IMR-90 (cell line): ENCODE measurements around the gene ALPK3. TPM values are rescaled to one million over a fixed set of nuclear protein-coding genes. Genes with fewer than 3 reads are reported as not detected.

ENCODE experiments used
- ATAC-seq: fragments of 200-7000 bp; cut with Tn5 transposase; 2 replicates; pipeline ENCODE4 v1.9.1; 2020; ENCODE audit warnings: low read depth, mild to moderate bottlenecking, moderate library complexity
- BruUV-seq: library from RNA; stranded (reverse); fragments of 400-500 nt; replicated peaks from 2 replicates; lab custom pipeline; 2021; lab: Mats Ljungman, UMichigan
- CTCF ChIA-PET: fragments of 300-600 bp; formaldehyde crosslinking; extraction: SDS; loops from one replicate; lab custom pipeline; 2021; ENCODE audit warnings: antibody characterized with exemption; lab: Yijun Ruan, JAX
- POLR2A ChIA-PET: fragments of 300-600 bp; sonication (Branson Sonifier 250); formaldehyde crosslinking; loops from one replicate; lab custom pipeline; 2022; ENCODE audit warnings: antibody characterized with exemption; ENCODE audit not compliant: unreplicated experiment; lab: Charles Lee
- DNase-seq: peaks from one replicate; pipeline ENCODE4 v3.0.0; 2013
- H2AFZ ChIP-seq: replicated peaks from 2 replicates; pipeline ENCODE3; 2013; ENCODE audit warnings: low read length, mild to moderate bottlenecking; ENCODE audit not compliant: poor library complexity
- H2AK5ac ChIP-seq: 2 replicates; pipeline ENCODE4 v1.6.1; 2013; ENCODE audit warnings: low read depth, low read length, inconsistent platforms
- H2AK9ac ChIP-seq: replicated peaks from 2 replicates; pipeline ENCODE3; 2013; ENCODE audit warnings: mild to moderate bottlenecking, low read depth, low read length, moderate library complexity; ENCODE audit not compliant: poor library complexity
- H2BK120ac ChIP-seq: 2 replicates; pipeline ENCODE4 v1.6.1; 2013; ENCODE audit warnings: low read depth, low read length, inconsistent platforms
- H2BK15ac ChIP-seq: 3 replicates; pipeline ENCODE4 v1.6.1; 2013; ENCODE audit warnings: low read depth, low read length, inconsistent platforms
- H2BK20ac ChIP-seq: 2 replicates; pipeline ENCODE4 v1.6.1; 2013; ENCODE audit warnings: low read depth, mild to moderate bottlenecking, inconsistent platforms, low read length, moderate library complexity
- H2BK5ac ChIP-seq: 2 replicates; pipeline ENCODE4 v1.6.1; 2013; ENCODE audit warnings: mild to moderate bottlenecking, low read depth, low read length, inconsistent platforms; ENCODE audit not compliant: poor library complexity, severe bottlenecking
- H3K14ac ChIP-seq: replicated peaks from 2 replicates; pipeline ENCODE4 v1.6.1; 2013; ENCODE audit warnings: low read depth, low read length, inconsistent platforms
- H3K18ac ChIP-seq: 2 replicates; pipeline ENCODE4 v1.6.1; 2013; ENCODE audit warnings: low read depth, low read length, control low read depth
- H3K23ac ChIP-seq: 2 replicates; pipeline ENCODE4 v1.6.1; 2013; ENCODE audit warnings: low read depth, low read length, inconsistent platforms
- H3K27ac ChIP-seq: 2 replicates; pipeline ENCODE4 v1.5.1; 2013; ENCODE audit warnings: mild to moderate bottlenecking, control low read depth, low read length; ENCODE audit not compliant: insufficient read depth
- H3K27me3 ChIP-seq: 2 replicates; pipeline ENCODE4 v1.6.1; 2013; ENCODE audit warnings: low read length; ENCODE audit not compliant: control insufficient read depth, insufficient read depth
- H3K36me3 ChIP-seq: 2 replicates; pipeline ENCODE4 v1.6.1; 2013; ENCODE audit warnings: low read length, mixed read lengths; ENCODE audit not compliant: control insufficient read depth, insufficient read depth
- H3K4ac ChIP-seq: 2 replicates; pipeline ENCODE4 v1.6.1; 2013; ENCODE audit warnings: low read depth, low read length, inconsistent platforms
- H3K4me1 ChIP-seq: 2 replicates; pipeline ENCODE4 v1.6.1; 2013; ENCODE audit warnings: low read length, mixed read lengths; ENCODE audit not compliant: control insufficient read depth, insufficient read depth
- H3K4me2 ChIP-seq: 2 replicates; pipeline ENCODE4 v1.6.1; 2013; ENCODE audit warnings: low read depth, mild to moderate bottlenecking, control low read depth, low read length, moderate library complexity
- H3K4me3 ChIP-seq: 2 replicates; pipeline ENCODE4 v1.5.1; 2013; ENCODE audit warnings: low read depth, mild to moderate bottlenecking, control low read depth, low read length, moderate library complexity; ENCODE audit not compliant: insufficient read depth
- H3K56ac ChIP-seq: 2 replicates; pipeline ENCODE4 v1.6.1; 2013; ENCODE audit warnings: low read length, inconsistent platforms; ENCODE audit not compliant: insufficient read depth; ENCODE audit errors: extremely low read depth
- H3K79me1 ChIP-seq, 2 experiments: 2 replicates each; pipeline ENCODE4 v1.6.1; 2013; ENCODE audit warnings: low read length in 2 of 2, inconsistent platforms in 1 of 2, low read depth in 1 of 2
- H3K9ac ChIP-seq: 2 replicates; pipeline ENCODE4 v1.6.1; 2013; ENCODE audit warnings: low read depth, low read length, control low read depth
- H3K9me1 ChIP-seq: 2 replicates; pipeline ENCODE4 v1.6.1; 2013; ENCODE audit warnings: low read length, inconsistent platforms; ENCODE audit not compliant: insufficient read depth
- H3K9me3 ChIP-seq: 2 replicates; pipeline ENCODE4 v1.6.1; 2013; ENCODE audit warnings: low read length; ENCODE audit not compliant: control insufficient read depth, insufficient read depth
- H4K20me1 ChIP-seq: 2 replicates; pipeline ENCODE4 v1.6.1; 2013; ENCODE audit warnings: low read length, inconsistent platforms; ENCODE audit not compliant: insufficient read depth
- H4K5ac ChIP-seq: 2 replicates; pipeline ENCODE4 v1.6.1; 2013; ENCODE audit warnings: mild to moderate bottlenecking, low read depth, low read length, control low read depth
- H4K8ac ChIP-seq, 2 experiments: 2 replicates each; pipeline ENCODE4 v1.6.1; 2013; ENCODE audit warnings: low read depth in 2 of 2, low read length in 2 of 2, control low read depth in 1 of 2, inconsistent platforms in 1 of 2
- H4K91ac ChIP-seq: 2 replicates; pipeline ENCODE4 v1.6.1; 2013; ENCODE audit warnings: low read depth, low read length, inconsistent platforms; ENCODE audit not compliant: insufficient read depth
- BHLHE40 ChIP-seq: fragments of 150-350 bp; IDR thresholded peaks from 2 replicates; pipeline ENCODE4 v1.6.1; 2016; ENCODE audit warnings: mild to moderate bottlenecking, low read depth, low read length
- CEBPB ChIP-seq: IDR thresholded peaks from 2 replicates; pipeline ENCODE4 v1.6.1; 2012; ENCODE audit warnings: low read depth, low read length, improper control_type of control experiment
- CHD1 ChIP-seq: IDR thresholded peaks from 2 replicates; pipeline ENCODE4 v1.6.1; 2012; ENCODE audit warnings: low read depth, low read length, improper control_type of control experiment
- FOS ChIP-seq: fragments of 150-350 bp; IDR thresholded peaks from 2 replicates; pipeline ENCODE4 v1.6.1; 2016; ENCODE audit warnings: low read depth, low read length
- MAFK ChIP-seq: IDR thresholded peaks from 2 replicates; pipeline ENCODE4 v1.6.1; 2012; ENCODE audit warnings: low read depth, low read length, improper control_type of control experiment
- MAZ ChIP-seq: IDR thresholded peaks from 2 replicates; pipeline ENCODE4 v1.6.1; 2012; ENCODE audit warnings: low read depth, mild to moderate bottlenecking, low read length, improper control_type of control experiment, moderate library complexity, borderline replicate concordance
- NFE2L2 ChIP-seq: fragments of 150-350 bp; IDR thresholded peaks from 2 replicates; pipeline ENCODE4 v1.6.1; 2016; ENCODE audit warnings: low read depth, mild to moderate bottlenecking, low read length
- POLR2A ChIP-seq: IDR thresholded peaks from 2 replicates; pipeline ENCODE4 v1.6.1; 2012; ENCODE audit warnings: mild to moderate bottlenecking, low read depth, low read length
- RAD21 ChIP-seq: IDR thresholded peaks from 2 replicates; pipeline ENCODE4 v1.6.1; 2012; ENCODE audit warnings: low read length, improper control_type of control experiment
- RCOR1 ChIP-seq: IDR thresholded peaks from 2 replicates; pipeline ENCODE4 v1.6.1; 2012; ENCODE audit warnings: mild to moderate bottlenecking, low read length, improper control_type of control experiment; ENCODE audit not compliant: insufficient replicate concordance
- RFX5 ChIP-seq: IDR thresholded peaks from 2 replicates; pipeline ENCODE4 v1.8.0; 2012; ENCODE audit warnings: low read depth, mild to moderate bottlenecking, low read length, moderate library complexity
- SMC3 ChIP-seq: fragments of 150-350 bp; IDR thresholded peaks from 2 replicates; pipeline ENCODE4 v1.6.1; 2016; ENCODE audit warnings: low read depth, mild to moderate bottlenecking, antibody characterized with exemption, low read length, moderate library complexity
- WGBS, 2 experiments: methylation state at CpG; one replicate each; pipeline versions ENCODE4 v1.1.5 to v1.1.7; 2013; ENCODE audit warnings: missing lambda C conversion rate in 2 of 2; ENCODE audit not compliant: insufficient read length in 1 of 2; ENCODE audit errors: extremely low coverage in 2 of 2; 5-methylcytosine and 5-hydroxymethylcytosine counted together
- dilution Hi-C: fragments of 300-500 bp; cut with HindIII; formaldehyde crosslinking; loops from one replicate; pipeline ENCODE4 v1.14.3; 2018; ENCODE audit warnings: low sequenced_read_pairs; ENCODE audit not compliant: unreplicated experiment
- in situ Hi-C: fragments of 300-500 bp; cut with MboI; formaldehyde crosslinking; loops from 3 replicates; pipeline ENCODE4 v1.14.3; 2019; ENCODE audit warnings: low sequenced_read_pairs, inconsistent platforms, mixed read lengths
- intact Hi-C: fragments of 100-400 bp; cut with micrococcal nuclease; formaldehyde crosslinking; loops from 2 replicates; pipeline ENCODE4 v1.10.0; 2022
- polyA plus RNA-seq, 3 experiments: library from polyadenylated mRNA; depleted of rRNA; stranded (reverse); fragments of >200 nt; gene quantifications; 2 replicates each; pipeline ENCODE4 v1.2.3, GENCODE V29; 2012; ENCODE audit warnings: low replicate concordance in 1 of 3
- total RNA-seq: library from RNA; depleted of rRNA; stranded (reverse); fragments of >200 nt; gene quantifications from 2 replicates; pipeline ENCODE4 v1.2.3, GENCODE V29; 2012
- TF ChIP-seq, protein P1 (sequence below): fragments of 150-350 bp; IDR thresholded peaks from 2 replicates; pipeline ENCODE4 v1.6.1; 2017; ENCODE audit warnings: mild to moderate bottlenecking, antibody characterized with exemption, low read length, low read depth
- TF ChIP-seq, protein P2 (sequence below): fragments of 150-350 bp; IDR thresholded peaks from 2 replicates; pipeline ENCODE4 v1.6.1; 2016; ENCODE audit warnings: low read depth, mild to moderate bottlenecking, low read length, moderate library complexity, borderline replicate concordance
- TF ChIP-seq, protein P3 (sequence below): conservative IDR thresholded peaks from 2 replicates; pipeline ENCODE4 v1.5.1; 2012; ENCODE audit warnings: mild to moderate bottlenecking, low read depth, low read length, improper control_type of control experiment

ALPK3 gene
- total and polyA plus RNA-seq, 2 of the 4 experiments (the other 2 are of a cell fraction): under 0.01 to 0.26 TPM

DNA sequence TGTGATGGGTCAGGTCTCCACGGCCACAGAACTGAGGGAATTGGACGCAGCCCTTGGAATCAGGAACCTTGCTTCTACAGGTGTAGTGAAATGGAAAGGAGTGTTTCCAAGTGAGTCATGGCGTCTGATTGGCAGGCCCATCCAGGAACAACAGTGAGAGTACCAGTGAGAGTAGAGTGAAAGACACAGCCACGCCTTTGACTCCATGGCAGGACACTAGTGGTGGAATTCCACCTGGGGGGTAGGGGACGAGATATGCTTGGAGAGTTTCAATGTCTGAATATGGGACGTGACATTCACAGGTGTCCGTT is 64.3 kb downstream of the ALPK3 start:
- no TSS peak for BruUV-seq

More for the DNA sequence above, 64.3 kb downstream of the ALPK3 start:
- Histone ChIP-seq H3K4ac (no peak overlapping the region), H3K36me3 (no peaks in the 10 kb centered on the region), H4K8ac (no peak overlapping the region), H2BK15ac (no peak overlapping the region), H3K9ac (no peak overlapping the region), H3K4me2 (no peak overlapping the region), H3K4me3 (no peak overlapping the region), H3K9me1 (no peaks in the 10 kb centered on the region), H4K91ac (no peak overlapping the region), H3K4me1 (no peaks in the 10 kb centered on the region), H3K79me1 (no peaks in the 10 kb centered on the region), H4K20me1 (no peaks in the 10 kb centered on the region), H3K56ac (no peak overlapping the region), H3K27me3 (peaks cover 26% of the 10 kb centered on the region), H3K18ac (no peak overlapping the region), H2BK120ac (no peak overlapping the region), H2AFZ (no peak overlapping the region), H3K14ac (no peak overlapping the region), H3K23ac (no peak overlapping the region), H2BK5ac (no peak overlapping the region), H2AK5ac (no peak overlapping the region), H3K9me3 (no peaks in the 10 kb centered on the region), H2BK20ac (no peak overlapping the region), H3K27ac (no peak overlapping the region), H2AK9ac (no peak overlapping the region), H4K5ac (no peak overlapping the region)
- TF ChIP-seq, protein P1, sequence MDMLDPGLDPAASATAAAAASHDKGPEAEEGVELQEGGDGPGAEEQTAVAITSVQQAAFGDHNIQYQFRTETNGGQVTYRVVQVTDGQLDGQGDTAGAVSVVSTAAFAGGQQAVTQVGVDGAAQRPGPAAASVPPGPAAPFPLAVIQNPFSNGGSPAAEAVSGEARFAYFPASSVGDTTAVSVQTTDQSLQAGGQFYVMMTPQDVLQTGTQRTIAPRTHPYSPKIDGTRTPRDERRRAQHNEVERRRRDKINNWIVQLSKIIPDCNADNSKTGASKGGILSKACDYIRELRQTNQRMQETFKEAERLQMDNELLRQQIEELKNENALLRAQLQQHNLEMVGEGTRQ: no peak
- TF ChIP-seq RAD21 (no peak), RCOR1 (no peak), BHLHE40 (no peak), FOS (no peak), CEBPB (no peak), MAFK (no peak), SMC3 (no peak), RFX5 (no peak), POLR2A (no peak), NFE2L2 (no peak), MAZ (no peak), CHD1 (no peak)
- TF ChIP-seq, protein P2, sequence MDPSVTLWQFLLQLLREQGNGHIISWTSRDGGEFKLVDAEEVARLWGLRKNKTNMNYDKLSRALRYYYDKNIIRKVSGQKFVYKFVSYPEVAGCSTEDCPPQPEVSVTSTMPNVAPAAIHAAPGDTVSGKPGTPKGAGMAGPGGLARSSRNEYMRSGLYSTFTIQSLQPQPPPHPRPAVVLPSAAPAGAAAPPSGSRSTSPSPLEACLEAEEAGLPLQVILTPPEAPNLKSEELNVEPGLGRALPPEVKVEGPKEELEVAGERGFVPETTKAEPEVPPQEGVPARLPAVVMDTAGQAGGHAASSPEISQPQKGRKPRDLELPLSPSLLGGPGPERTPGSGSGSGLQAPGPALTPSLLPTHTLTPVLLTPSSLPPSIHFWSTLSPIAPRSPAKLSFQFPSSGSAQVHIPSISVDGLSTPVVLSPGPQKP: no peak
- TF ChIP-seq, protein P3, sequence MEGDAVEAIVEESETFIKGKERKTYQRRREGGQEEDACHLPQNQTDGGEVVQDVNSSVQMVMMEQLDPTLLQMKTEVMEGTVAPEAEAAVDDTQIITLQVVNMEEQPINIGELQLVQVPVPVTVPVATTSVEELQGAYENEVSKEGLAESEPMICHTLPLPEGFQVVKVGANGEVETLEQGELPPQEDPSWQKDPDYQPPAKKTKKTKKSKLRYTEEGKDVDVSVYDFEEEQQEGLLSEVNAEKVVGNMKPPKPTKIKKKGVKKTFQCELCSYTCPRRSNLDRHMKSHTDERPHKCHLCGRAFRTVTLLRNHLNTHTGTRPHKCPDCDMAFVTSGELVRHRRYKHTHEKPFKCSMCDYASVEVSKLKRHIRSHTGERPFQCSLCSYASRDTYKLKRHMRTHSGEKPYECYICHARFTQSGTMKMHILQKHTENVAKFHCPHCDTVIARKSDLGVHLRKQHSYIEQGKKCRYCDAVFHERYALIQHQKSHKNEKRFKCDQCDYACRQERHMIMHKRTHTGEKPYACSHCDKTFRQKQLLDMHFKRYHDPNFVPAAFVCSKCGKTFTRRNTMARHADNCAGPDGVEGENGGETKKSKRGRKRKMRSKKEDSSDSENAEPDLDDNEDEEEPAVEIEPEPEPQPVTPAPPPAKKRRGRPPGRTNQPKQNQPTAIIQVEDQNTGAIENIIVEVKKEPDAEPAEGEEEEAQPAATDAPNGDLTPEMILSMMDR: no peak
- DNase-seq (no peak), ATAC-seq (no peak)
- POLR2A ChIA-PET: no interaction called here
- dilution Hi-C loops (no loop called here), intact Hi-C loops (no loop called here), in situ Hi-C loops (no loop called here)
- 85% methylated on average over 4 of the region's 7 CpGs; no CpG with 5 or more reads in 1 of the 2 experiments for WGBS, 2 experiments
- CTCF ChIA-PET: no interaction called here
